ENCODE measurements around the gene BCAS1. TPM values are rescaled to one million over a fixed set of nuclear protein-coding genes. Genes with fewer than 3 reads are reported as not detected.
A peak's percentile ranks its signal among the peaks of the same experiment; 100 is the strongest.

Gene BCAS1
- total and polyA plus RNA-seq, 10 of the 15 experiments (the other 5 are each of a cell fraction or from before 2014, with no cell fraction given), result 0.21 to 1.4 (median 0.55) TPM

DNA sequence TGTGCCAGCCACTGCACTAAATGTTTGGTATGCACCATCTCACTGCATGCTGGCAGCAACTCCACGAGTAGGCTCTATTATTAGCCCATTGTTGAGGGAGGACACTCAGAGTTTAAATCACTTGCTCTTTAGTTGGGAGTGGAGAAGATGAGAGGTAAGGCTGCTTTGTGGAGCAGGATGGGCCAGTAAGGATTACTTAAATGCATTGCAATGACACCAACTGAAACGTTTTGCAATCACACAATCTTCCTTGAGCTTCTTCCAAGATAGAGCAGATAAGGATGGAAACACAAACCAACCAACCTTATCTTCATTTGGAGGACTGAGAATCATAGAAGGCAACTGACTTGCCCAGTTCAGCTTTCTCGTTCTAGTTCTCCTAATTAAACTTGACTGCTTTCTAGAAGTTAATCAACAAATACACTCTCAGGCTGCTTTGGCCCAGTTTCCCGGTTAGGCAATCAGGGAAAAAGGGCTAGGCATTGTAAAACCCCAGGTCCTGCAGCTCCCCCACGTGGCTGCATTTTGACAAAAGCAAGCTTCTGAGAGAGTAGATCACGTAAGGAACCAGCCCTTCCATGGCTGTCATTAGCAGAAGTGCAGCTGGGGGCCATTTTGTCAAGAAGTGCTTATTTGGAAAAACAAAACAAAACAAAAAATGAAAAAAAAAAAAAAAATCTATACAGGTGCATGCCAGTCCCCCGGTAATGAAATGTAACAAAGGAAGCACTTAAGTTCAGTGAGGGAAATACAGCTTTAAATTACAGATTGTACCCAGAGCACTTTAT lies 130.6 kb downstream of the BCAS1 start (continued):
- TF ChIP-seq ZNF592 (IDR thresholded peaks at IDR 0.05) (no peak), NFYB (IDR thresholded peaks at IDR 0.05; ENCODE audit: insufficient read depth, low read depth, low read length) (no peak), CUX1 (IDR thresholded peaks at IDR 0.05; ENCODE audit: insufficient replicate concordance, low read depth, low read length) (peak; percentile 49), POLR2AphosphoS5 (IDR thresholded peaks at IDR 0.05; ENCODE audit: low read length) (no peak), PKNOX1 (IDR thresholded peaks at IDR 0.05) (peak; percentile 54), CHD4 (IDR thresholded peaks at IDR 0.05) (no peak), ZBED1 (IDR thresholded peaks at IDR 0.05; ENCODE audit: borderline replicate concordance) (0 out of 2 replicates have a peak, but pooled peaks have one; percentile 41), CBX3 (IDR thresholded peaks at IDR 0.05; ENCODE audit: borderline replicate concordance, low read depth) (no peak), MXI1 (IDR thresholded peaks at IDR 0.05; ENCODE audit: low read depth, low read length) (peak; percentile 62), CREM (IDR thresholded peaks at IDR 0.05; ENCODE audit: low read depth) (peak; percentile 32; the same call in 1 of the 2 replicates), SMC3 (IDR thresholded peaks at IDR 0.05; ENCODE audit: borderline replicate concordance, low read length) (peak; percentile 93), HCFC1 (IDR thresholded peaks at IDR 0.05; ENCODE audit: low read length) (no peak), ZSCAN29 (IDR thresholded peaks at IDR 0.05) (no peak), GABPA (IDR thresholded peaks at IDR 0.05; ENCODE audit: low read depth) (no peak), GATAD2B (conservative IDR thresholded peaks at IDR 0.05; ENCODE audit: low read depth) (no peak), KLF5 (IDR thresholded peaks at IDR 0.05; ENCODE audit: partially characterized antibody) (no peak)
- TF ChIP-seq, protein P1, sequence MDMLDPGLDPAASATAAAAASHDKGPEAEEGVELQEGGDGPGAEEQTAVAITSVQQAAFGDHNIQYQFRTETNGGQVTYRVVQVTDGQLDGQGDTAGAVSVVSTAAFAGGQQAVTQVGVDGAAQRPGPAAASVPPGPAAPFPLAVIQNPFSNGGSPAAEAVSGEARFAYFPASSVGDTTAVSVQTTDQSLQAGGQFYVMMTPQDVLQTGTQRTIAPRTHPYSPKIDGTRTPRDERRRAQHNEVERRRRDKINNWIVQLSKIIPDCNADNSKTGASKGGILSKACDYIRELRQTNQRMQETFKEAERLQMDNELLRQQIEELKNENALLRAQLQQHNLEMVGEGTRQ (IDR thresholded peaks at IDR 0.05; ENCODE audit: borderline replicate concordance, low read depth, low read length), result no peak
